HG02970 (cell line): ENCODE data around the gene LRRC14B.
"Not testable (repeated sequence)": the region's sequence is repeated elsewhere in the genome, so short reads cannot be mapped to it uniquely, and the experiment has no call there.

Source experiments
- ATAC-seq: cut with Tn5 transposase; IDR thresholded peaks from one replicate; pipeline ENCODE4 v1.9.1; 2021; ENCODE audit warnings: mild to moderate bottlenecking, moderate library complexity, moderate number of reproducible peaks; ENCODE audit not compliant: unreplicated experiment, low FRiP score

Gene LRRC14B

DNA sequence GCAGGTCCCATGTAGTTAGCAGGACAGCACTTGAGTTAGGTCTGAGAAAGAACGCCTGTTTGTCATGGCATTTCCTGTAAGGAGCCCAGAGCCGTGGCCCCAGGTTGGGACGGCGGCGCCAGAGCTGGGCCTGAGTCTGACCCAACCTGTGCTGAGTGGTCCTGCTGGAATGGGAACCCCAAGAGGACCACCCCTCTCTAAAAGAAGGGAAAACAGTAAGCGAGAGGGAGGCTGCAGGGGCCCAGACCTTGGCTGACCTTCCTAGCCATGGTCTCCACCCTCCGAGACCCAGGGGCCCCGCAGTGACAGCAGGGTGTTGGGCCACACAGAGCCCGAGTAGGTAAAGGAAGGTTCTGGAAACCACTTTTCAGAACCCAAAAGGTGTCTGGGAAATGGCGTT, 1.8 kb upstream of the LRRC14B start:
- ATAC-seq = no peak

- no peak for ATAC-seq
These were observed 1.3 kb upstream of the LRRC14B start for GRCh38 chr5:189976-190365.

DNA sequence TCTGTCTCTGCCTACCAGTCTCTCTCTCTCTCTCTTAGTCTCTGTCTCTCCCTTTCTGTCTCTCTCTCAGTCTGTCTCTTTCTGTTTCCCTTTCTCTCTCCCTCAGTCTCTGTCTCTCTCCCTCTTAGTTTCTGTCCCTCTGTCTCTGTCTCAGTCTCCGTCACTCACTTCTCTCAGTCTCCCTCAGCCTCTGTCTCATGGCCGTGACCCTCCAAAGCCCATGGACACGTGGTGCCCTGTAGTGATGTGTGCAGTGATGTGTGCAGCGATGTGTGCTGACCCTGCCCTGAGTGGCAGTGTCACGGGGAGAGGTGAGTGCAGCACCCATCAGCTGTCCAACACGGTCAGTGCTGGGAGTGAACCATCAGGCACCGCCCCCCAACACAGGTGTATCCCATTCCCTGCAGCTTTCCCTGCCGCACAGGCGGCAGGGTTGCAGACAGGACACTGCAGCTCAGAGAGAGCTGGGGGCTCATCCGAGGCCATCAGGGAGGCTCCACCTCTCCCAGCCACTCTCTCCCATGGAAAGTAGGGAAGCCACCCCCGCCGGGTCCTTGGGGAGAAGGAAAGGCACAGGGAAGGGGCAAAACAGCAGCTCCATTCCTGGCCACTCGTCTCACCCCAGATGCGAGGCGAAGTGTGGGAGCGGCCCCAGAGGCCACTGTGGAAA, 794 bp upstream of the LRRC14B start:
- no peak for ATAC-seq

DNA sequence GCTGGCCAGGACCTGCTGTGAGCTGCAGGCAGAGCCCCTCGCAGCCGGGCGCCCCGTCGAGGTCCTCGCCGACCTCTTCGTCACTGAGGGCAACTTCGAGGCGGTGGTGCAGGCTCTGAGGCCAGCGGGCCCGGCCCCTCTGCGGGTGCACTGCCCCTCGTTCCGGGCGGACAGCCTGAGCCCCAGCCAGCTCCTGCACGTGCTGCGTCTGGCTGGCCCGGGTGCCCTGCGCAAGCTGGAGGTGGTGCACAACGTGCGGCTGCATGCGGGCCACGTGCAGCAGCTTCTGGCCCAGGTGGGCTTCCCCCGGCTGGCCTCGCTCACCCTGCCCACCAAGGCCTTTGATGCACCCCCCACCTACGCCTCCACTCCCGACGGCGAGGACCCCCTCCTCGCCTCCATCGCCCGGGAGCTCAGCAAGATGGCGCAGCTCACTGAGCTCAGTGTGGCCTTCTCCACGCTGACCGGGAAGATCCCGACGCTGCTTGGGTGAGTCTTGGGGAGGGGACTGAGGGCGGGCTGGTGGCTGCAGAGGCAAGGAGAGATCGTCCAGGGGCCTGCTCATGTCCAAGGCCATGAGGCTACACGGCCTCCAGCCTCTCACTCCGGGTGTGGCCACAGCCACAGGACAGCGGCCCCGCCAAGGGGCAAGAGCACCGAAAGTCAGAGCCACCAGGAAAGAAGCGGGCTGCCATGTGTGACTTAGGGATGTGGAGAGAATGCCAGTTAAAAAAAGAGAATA, 825 bp downstream of the LRRC14B start:
- ATAC-seq = no peak

DNA sequence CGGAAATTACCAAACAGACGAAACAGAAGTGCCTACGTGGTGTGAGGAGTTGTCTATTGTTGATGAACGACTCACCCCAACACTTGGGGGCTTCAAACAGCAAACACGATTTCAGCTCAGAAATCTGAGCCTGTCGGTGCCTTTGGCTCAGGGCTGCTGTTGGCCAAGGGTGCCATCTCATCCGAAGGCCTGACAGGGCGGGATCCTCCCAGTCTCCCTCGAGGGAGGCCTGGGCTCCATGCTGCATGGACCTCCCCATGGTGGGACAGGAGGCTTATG, 1.3 kb downstream of the LRRC14B start:
- ATAC-seq = no peak

GRCh38 chr5:192970-193831, 1.9 kb downstream of the LRRC14B start:
- no peak for ATAC-seq

DNA sequence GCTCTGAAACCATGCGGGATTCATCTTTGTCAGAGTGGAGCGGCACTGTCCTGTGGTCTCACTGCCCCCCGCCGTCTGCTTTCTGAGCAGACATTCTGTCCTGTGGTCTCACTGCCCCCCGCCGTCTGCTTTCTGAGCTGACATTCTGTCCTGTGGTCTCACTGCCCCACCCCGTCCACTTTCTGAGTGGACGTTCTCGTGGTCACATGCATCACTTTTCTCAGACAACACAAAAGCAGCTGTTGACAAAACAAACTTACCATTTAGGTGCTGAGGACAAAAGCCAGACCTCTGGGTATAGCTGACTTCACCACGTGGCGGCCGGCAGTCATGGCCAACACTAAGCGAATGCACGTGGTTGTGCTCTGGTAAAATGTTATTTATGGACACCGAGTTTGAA, 2.8 kb downstream of the LRRC14B start:
- ATAC-seq = no peak

- no peak for ATAC-seq
These were observed 3.4 kb downstream of the LRRC14B start for GRCh38 chr5:194603-195209.

- ATAC-seq = no peak
These were observed 4.3 kb downstream of the LRRC14B start for GRCh38 chr5:195401-196160.

DNA sequence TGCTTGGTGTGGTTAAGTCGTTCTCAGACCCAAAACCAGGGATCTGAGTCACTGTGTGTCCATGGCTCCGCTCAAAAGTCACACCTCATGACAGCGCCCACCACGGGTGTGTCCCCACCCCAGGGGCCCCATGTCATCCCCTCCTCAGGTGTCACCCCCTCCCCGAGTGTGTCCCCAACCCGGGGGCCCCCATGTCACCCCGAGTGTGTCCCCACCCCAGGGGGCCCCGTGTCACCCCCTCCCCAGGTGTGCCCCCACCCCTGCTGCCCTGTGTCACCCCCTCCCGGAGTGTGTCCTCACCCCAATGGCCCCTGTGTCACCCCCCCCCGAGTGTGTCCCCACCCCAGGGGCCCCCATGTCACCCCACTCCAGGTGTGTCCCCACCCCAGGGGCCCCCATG, 5.1 kb downstream of the LRRC14B start:
- no peak for ATAC-seq

GRCh38 chr5:197031-197430, 5.7 kb downstream of the LRRC14B start:
- ATAC-seq = not testable (repeated sequence)

- no peak for ATAC-seq
These were observed 6.7 kb downstream of the LRRC14B start for GRCh38 chr5:197892-198489.

GRCh38 chr5:198516-199196, 7.4 kb downstream of the LRRC14B start:
- no peak for ATAC-seq

- ATAC-seq = no peak
These were observed 8.1 kb downstream of the LRRC14B start for GRCh38 chr5:199197-199949.

- no peak for ATAC-seq
These were observed 8.8 kb downstream of the LRRC14B start for GRCh38 chr5:199950-200645.

- ATAC-seq = no peak
These were observed 9.7 kb downstream of the LRRC14B start for GRCh38 chr5:200985-201384.

DNA sequence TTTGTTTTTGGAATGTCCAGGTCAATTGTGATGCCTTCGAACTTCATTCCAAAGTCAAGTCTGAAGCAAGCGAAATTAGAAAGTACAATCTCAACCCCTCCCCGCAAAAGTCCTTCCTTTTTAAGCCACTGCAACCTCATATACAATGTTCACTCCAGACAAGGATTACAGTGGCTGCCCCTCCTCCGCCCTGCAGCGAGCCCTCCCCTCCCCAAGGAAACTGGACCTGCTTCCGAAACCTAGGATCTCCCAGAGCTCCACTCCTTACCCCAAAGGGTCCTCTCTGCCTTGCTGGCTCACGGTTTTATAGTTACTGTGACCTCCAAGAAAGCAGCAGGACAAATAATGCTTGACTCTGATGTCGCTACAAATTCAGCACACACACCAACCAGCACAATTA, 10.4 kb downstream of the LRRC14B start:
- ATAC-seq = no peak

GRCh38 chr5:203246-203930, 12.1 kb downstream of the LRRC14B start:
- ATAC-seq = no peak
